K562 (cell line): ENCODE results near the gene MDK. TPM values are rescaled to one million over a fixed set of nuclear protein-coding genes. Genes with fewer than 3 reads are reported as not detected.

Experiments used
- ATAC-seq: fragments of 200-7000 bp; cut with Tn5 transposase; 3 replicates; pipeline ENCODE4 v1.9.1; 2020; ENCODE audit warnings: moderate library complexity
- BruUV-seq: library from RNA; stranded (reverse); fragments of 400-500 nt; replicated peaks from 2 replicates; lab custom pipeline; 2021; lab: Mats Ljungman, UMichigan
- CTCF ChIA-PET: fragments of 300-600 bp; formaldehyde crosslinking; extraction: SDS; loops from one replicate; lab custom pipeline; 2021; ENCODE audit warnings: low intra/inter-chr PET ratio; lab: Yijun Ruan, JAX
- POLR2A ChIA-PET: fragments of 300-600, 350-650 bp; sonication (Branson Sonifier 250); formaldehyde crosslinking; extraction: SDS; loops from one replicate; lab custom pipeline; 2021; ENCODE audit warnings: antibody characterized with exemption, inconsistent platforms; lab: Yijun Ruan, JAX
- DNase-seq, 4 experiments: peaks; one replicate each; pipeline versions ENCODE4 v3.0.0 to v3.0.0-alpha.2; 2011 to 2018; ENCODE audit warnings: low spot score in 3 of 4, mixed read lengths in 3 of 4; ENCODE audit errors: extremely low read depth in 1 of 4
- FAIRE-seq: peaks from 2 replicates; lab custom pipeline; 2011; peaks lifted over from hg19 to GRCh38; lab: Jason Lieb, UNC
- H2AFZ ChIP-seq: 2 replicates; pipeline ENCODE4 v1.6.0; 2011; ENCODE audit warnings: low read depth, low read length, control low read depth, inconsistent platforms
- H3K27ac ChIP-seq: fragments of 200-600 bp; 3 replicates; pipeline ENCODE4 v1.8.0; 2011; ENCODE audit warnings: low read depth, mild to moderate bottlenecking, control low read depth, inconsistent platforms, low read length, moderate library complexity, mixed read lengths; ENCODE audit errors: extremely low read depth
- H3K27me3 ChIP-seq, 2 experiments: fragments of 300-600 bp in 1 of 2; 2 replicates in 1 of 2; 3 replicates in 1 of 2; pipeline versions ENCODE4 v1.6.0 to v1.8.0; 2011; ENCODE audit warnings: inconsistent platforms in 2 of 2, low read length in 2 of 2, mild to moderate bottlenecking in 1 of 2, mixed read lengths in 1 of 2, moderate library complexity in 1 of 2; ENCODE audit not compliant: control insufficient read depth in 2 of 2, insufficient read depth in 2 of 2
- H3K36me3 ChIP-seq: fragments of 300-600 bp; 3 replicates; pipeline ENCODE4 v1.8.0; 2011; ENCODE audit warnings: mild to moderate bottlenecking, low read length, inconsistent platforms; ENCODE audit not compliant: control insufficient read depth, insufficient read depth
- H3K4me1 ChIP-seq, 2 experiments: fragments of 200-600 bp in 1 of 2; replicated peaks in 1 of 2; 2 replicates in 1 of 2; 3 replicates in 1 of 2; pipeline versions ENCODE4 v1.5.1 to v1.8.0; 2011; ENCODE audit warnings: inconsistent platforms in 2 of 2, low read length in 2 of 2, mild to moderate bottlenecking in 1 of 2, mixed read lengths in 1 of 2, moderate library complexity in 1 of 2; ENCODE audit not compliant: control insufficient read depth in 2 of 2, insufficient read depth in 2 of 2
- H3K4me2 ChIP-seq: 2 replicates; pipeline ENCODE4 v1.6.1; 2011; ENCODE audit warnings: low read length, control low read depth, inconsistent platforms, mixed read lengths; ENCODE audit not compliant: insufficient read depth
- H3K4me3 ChIP-seq: fragments of 200-600 bp; sonication (generic), shearing (Covaris generic); 2 replicates; pipeline ENCODE4 v1.5.1; 2016; ENCODE audit warnings: control low read depth, inconsistent platforms
- H3K79me2 ChIP-seq: fragments of 200-600 bp; 3 replicates; pipeline ENCODE4 v1.8.0; 2011; ENCODE audit warnings: low read length, inconsistent platforms; ENCODE audit not compliant: control insufficient read depth, insufficient read depth
- H3K9ac ChIP-seq, 2 experiments: 2 replicates each; pipeline versions ENCODE4 v1.6.0 to v1.6.1; 2011; ENCODE audit warnings: low read depth in 2 of 2, low read length in 2 of 2, control low read depth in 1 of 2, inconsistent platforms in 1 of 2, mild to moderate bottlenecking in 1 of 2, mixed read lengths in 1 of 2; ENCODE audit not compliant: insufficient read depth in 1 of 2
- H3K9me1 ChIP-seq: one replicate; pipeline ENCODE4 v1.6.0; 2011; ENCODE audit warnings: inconsistent platforms, mild to moderate bottlenecking, low read length, moderate library complexity; ENCODE audit not compliant: control insufficient read depth, insufficient read depth
- H3K9me3 ChIP-seq: replicated peaks from 2 replicates; pipeline ENCODE4 v1.5.1; 2011; ENCODE audit warnings: low read depth, low read length, inconsistent platforms; ENCODE audit not compliant: control insufficient read depth, insufficient read depth
- H4K20me1 ChIP-seq: replicated peaks from 2 replicates; pipeline ENCODE4 v1.6.1; 2011; ENCODE audit warnings: low read length, inconsistent platforms, mixed read lengths; ENCODE audit not compliant: control insufficient read depth, insufficient read depth
- BCLAF1 ChIP-seq, 2 experiments: fragments of 450-650 bp in 1 of 2; IDR thresholded peaks; 2 replicates each; pipeline ENCODE4 v1.6.1; 2011 to 2017; ENCODE audit warnings: low read depth in 2 of 2, antibody characterized with exemption in 1 of 2, borderline replicate concordance in 1 of 2, low read length in 1 of 2, mild to moderate bottlenecking in 1 of 2, mixed read lengths in 1 of 2; ENCODE audit not compliant: control insufficient read depth in 1 of 2
- CEBPB ChIP-seq: fragments of 450-650 bp; IDR thresholded peaks from 2 replicates; pipeline ENCODE4 v1.6.1; 2016; ENCODE audit warnings: missing genetic modification characterization, missing compliant biosample characterization
- CSDE1 ChIP-seq, 2 experiments: fragments of 450-650 bp; IDR thresholded peaks; 2 replicates each; pipeline ENCODE4 v1.6.1; 2016; ENCODE audit warnings: mild to moderate bottlenecking in 1 of 2
- GABPB2 ChIP-seq: fragments of 250-450 bp; sonication (Bioruptor Pico); conservative IDR thresholded peaks from 2 replicates; pipeline ENCODE4 v1.5.1; 2021; ENCODE audit warnings: mild to moderate bottlenecking
- MAFG ChIP-seq: fragments of 450-650 bp; conservative IDR thresholded peaks from 2 replicates; pipeline ENCODE4 v1.6.1; 2016; ENCODE audit warnings: missing genetic modification characterization, missing compliant biosample characterization
- NFE2 ChIP-seq: IDR thresholded peaks from 2 replicates; pipeline ENCODE4 v1.6.1; 2014; ENCODE audit warnings: antibody characterized with exemption, low read depth
- SFPQ ChIP-seq: fragments of 200-400 bp; formaldehyde crosslinking; IDR thresholded peaks from 2 replicates; pipeline ENCODE4 v1.6.1; 2017; ENCODE audit warnings: mild to moderate bottlenecking, low read depth, low read length, moderate library complexity
- SPI1 ChIP-seq: IDR thresholded peaks from 2 replicates; pipeline ENCODE4 v1.6.1; 2011; ENCODE audit warnings: low read depth, low read length, control low read depth, borderline replicate concordance
- TCF7L2 ChIP-seq: fragments of 150-350 bp; IDR thresholded peaks from 2 replicates; pipeline ENCODE4 v1.6.1; 2016; ENCODE audit warnings: low read depth, mild to moderate bottlenecking, low read length, moderate library complexity
- TCFL5 ChIP-seq: fragments of 250-450 bp; sonication (Bioruptor Pico); conservative IDR thresholded peaks from 2 replicates; pipeline ENCODE4 v1.6.1; 2021; ENCODE audit warnings: mild to moderate bottlenecking, moderate library complexity, matching md5 sums
- TSC22D4 ChIP-seq: fragments of 450-650 bp; IDR thresholded peaks from 2 replicates; pipeline ENCODE4 v1.6.1; 2016; ENCODE audit warnings: missing genetic modification characterization, missing biosample characterization, control low read depth
- ZFP91 ChIP-seq: sonication (generic); formaldehyde crosslinking; IDR thresholded peaks from 2 replicates; pipeline ENCODE4 v1.8.0; 2022; ENCODE audit warnings: mild to moderate bottlenecking, missing genetic modification reagents
- ZNF668 ChIP-seq: fragments of 250-450 bp; sonication (Bioruptor Pico); IDR thresholded peaks from 2 replicates; pipeline ENCODE4 v1.8.0; 2022; ENCODE audit warnings: mild to moderate bottlenecking, inconsistent platforms
- ZSCAN32 ChIP-seq: fragments of 450-650 bp; formaldehyde crosslinking; IDR thresholded peaks from 2 replicates; pipeline ENCODE4 v1.4.0; 2020; ENCODE audit warnings: mild to moderate bottlenecking, moderate library complexity
- WGBS: fragments of 100-300 bp; shearing (Covaris generic); methylation state at CpG from one replicate; pipeline ENCODE4 v1.1.6; 2016; ENCODE audit warnings: low coverage, mixed read lengths; ENCODE audit not compliant: insufficient coverage; ENCODE audit errors: missing lambda C conversion rate; 5-methylcytosine and 5-hydroxymethylcytosine counted together
- in situ Hi-C: fragments of 300-500 bp; cut with MboI; formaldehyde crosslinking; loops from 4 replicates; pipeline ENCODE4 v1.15.0; 2018; ENCODE audit warnings: inconsistent platforms, mixed read lengths
- intact Hi-C: fragments of 100-400 bp; cut with micrococcal nuclease; formaldehyde crosslinking; loops from 2 replicates; pipeline ENCODE4 v1.14.2; 2022
- polyA plus RNA-seq, 8 experiments: library from polyadenylated mRNA; depleted of rRNA in 4 of 8; stranded (reverse) in 5 of 8; unstranded in 3 of 8; fragments of >200 nt; fragmentation: Nextera tagmentation in 2 of 8; fragmentation: Illumina TruSeq in 1 of 8; extraction: Ambion mirVana in 2 of 8; extraction: Trizol in 1 of 8; gene quantifications; 2 replicates each; pipeline versions ENCODE4 v1.2.1 to v1.2.3, GENCODE V29; 2011 to 2014; ENCODE audit warnings: inconsistent platforms in 1 of 8, missing spikeins in 1 of 8
- total RNA-seq, 7 experiments: library from RNA; depleted of rRNA in 6 of 7; stranded (reverse); fragments of >200 nt in 6 of 7; fragmentation: Illumina TruSeq in 2 of 7; extraction: Trizol in 2 of 7; gene quantifications; 2 replicates each; pipeline versions ENCODE4 v1.2.1 to v1.2.3, GENCODE V29; 2011 to 2021; ENCODE audit warnings: low replicate concordance in 1 of 7

Gene MDK
- total and polyA plus RNA-seq, 9 of the 15 experiments (the other 6 are each of a cell fraction or from before 2014, with no cell fraction given): 20.7 to 700 (median 350) TPM

GRCh38 chr11:46392421-46393230, 11.2 kb downstream of the MDK start:
- H2AFZ ChIP-seq: peak overlapping the region; percentile 82
- FAIRE-seq (peak; percentile 77), ATAC-seq (peak; percentile 89), DNase-seq (peak; percentile 88 to 94 (median 90))
- H3K79me2 ChIP-seq: no peaks in the 10 kb centered on the region
- in situ Hi-C loops (no loop called here), intact Hi-C loops (no loop called here)
- peaks cover 16% of the 10 kb centered on the region for H4K20me1 ChIP-seq
- peaks cover 11% of the 10 kb centered on the region; the same call in 1 of the 3 replicates for H3K36me3 ChIP-seq
- ChIA-PET POLR2A (interaction anchor here (0.5 to 2.0 kb wide), 17 partner anchors 9 to 865 kb away, joined by 3 to 13 read pairs (median 3); partner anchors contain the start of genes MDK and NR1H3), CTCF (interaction anchor here (0.6 to 0.7 kb wide), 2 partner anchors 24 to 621 kb away, joined by 3 read pairs; no protein-coding TSS in a partner anchor)
- 1% methylated on average over 56 of the region's 71 CpGs for WGBS
- H3K27ac ChIP-seq: no peak overlapping the region
- peaks cover 0 to 11% of the 10 kb centered on the region in 2 experiments; a peak in 1 of 5 replicates for H3K27me3 ChIP-seq
- peak overlapping the region; percentile 81 for H3K4me3 ChIP-seq
- peak overlapping the region in 1 of 2 experiments; percentile 87; a peak in 2 of 4 replicates for H3K9ac ChIP-seq
- peaks cover 19 to 56% of the 10 kb centered on the region in 2 experiments for H3K4me1 ChIP-seq
- H3K4me2 ChIP-seq: peak overlapping the region; percentile 70
- H3K9me3 ChIP-seq: no peaks in the 10 kb centered on the region
- no peaks in the 10 kb centered on the region for H3K9me1 ChIP-seq
- BruUV-seq: no TSS peak
- no peak for TF ChIP-seq SFPQ
- TF ChIP-seq TCFL5 (CRISPR knock-in tag): no peak
- TF ChIP-seq SPI1: no peak
- TF ChIP-seq ZFP91 (CRISPR knock-in tag): no peak
- 0 out of 2 replicates have a peak, but pooled peaks have one; percentile 39 for TF ChIP-seq ZNF668 (CRISPR knock-in tag)
- TF ChIP-seq TSC22D4 (tag): no peak
- TF ChIP-seq GABPB2 (CRISPR knock-in tag): no peak
- no peak for TF ChIP-seq MAFG
- TF ChIP-seq CSDE1 (IDR thresholded peaks at IDR 0.05): no peak
- TF ChIP-seq CEBPB (tag): no peak
- TF ChIP-seq NFE2: no peak
- no peak for TF ChIP-seq BCLAF1 (IDR thresholded peaks at IDR 0.05; ENCODE audit: borderline replicate concordance in 1 of 2, control insufficient read depth in 1 of 2, low read depth in 2 of 2, low read length in 1 of 2)
- TF ChIP-seq TCF7L2: no peak
- no peak for TF ChIP-seq ZSCAN32 (CRISPR knock-in tag)
